PC-9 (cell line): ENCODE results near the gene NAT8L. TPM values are rescaled to one million over a fixed set of nuclear protein-coding genes. Genes with fewer than 3 reads are reported as not detected.

Source experiments
- BruUV-seq: library from RNA; stranded (reverse); fragments of 400-500 nt; replicated peaks from 2 replicates; lab custom pipeline; 2021; lab: Mats Ljungman, UMichigan
- CTCF ChIA-PET: fragments of 300-600 bp; sonication (Branson Sonifier 250); formaldehyde crosslinking; loops from one replicate; lab custom pipeline; 2022; ENCODE audit warnings: antibody characterized with exemption; lab: Charles Lee
- POLR2A ChIA-PET: fragments of 300-600 bp; sonication (Branson Sonifier 250); formaldehyde crosslinking; loops from one replicate; lab custom pipeline; 2022; ENCODE audit warnings: antibody characterized with exemption; ENCODE audit not compliant: unreplicated experiment; lab: Charles Lee
- DNase-seq, 2 experiments: peaks; one replicate each; pipeline versions ENCODE4 v3.0.0 to v3.0.0-alpha.2; 2015 to 2022; ENCODE audit warnings: mixed read lengths in 1 of 2
- H2AFZ ChIP-seq: fragments of 200-600 bp; sonication (generic); 2 replicates; pipeline ENCODE4 v1.8.1; 2017; ENCODE audit warnings: antibody characterized with exemption
- H3F3A ChIP-seq: fragments of 200-600 bp; sonication (generic); 2 replicates; pipeline ENCODE4 v1.8.1; 2017; ENCODE audit warnings: antibody characterized with exemption, mild to moderate bottlenecking, low read depth; ENCODE audit not compliant: insufficient read depth
- H3K27ac ChIP-seq: fragments of 200-600 bp; sonication (generic); 2 replicates; pipeline ENCODE4 v1.6.1; 2016; ENCODE audit warnings: mixed run types
- H3K27me3 ChIP-seq: fragments of 200-600 bp; sonication (generic); 2 replicates; pipeline ENCODE4 v1.6.1; 2016; ENCODE audit warnings: low read depth, mixed run types; ENCODE audit not compliant: insufficient read depth
- H3K36me3 ChIP-seq: fragments of 200-600 bp; sonication (generic); 2 replicates; pipeline ENCODE4 v1.6.1; 2016; ENCODE audit warnings: low read depth, mixed run types
- H3K4me1 ChIP-seq: fragments of 200-600 bp; sonication (generic); replicated peaks from 2 replicates; pipeline ENCODE4 v1.6.1; 2016; ENCODE audit warnings: mixed run types; ENCODE audit not compliant: insufficient read depth
- H3K4me2 ChIP-seq: fragments of 200-600 bp; sonication (generic); 2 replicates; pipeline ENCODE4 v1.6.1; 2017; ENCODE audit warnings: mixed run types
- H3K4me3 ChIP-seq: fragments of 200-600 bp; sonication (generic); 2 replicates; pipeline ENCODE4 v1.6.1; 2016; ENCODE audit warnings: mixed run types
- H3K79me2 ChIP-seq: fragments of 200-600 bp; sonication (generic); 2 replicates; pipeline ENCODE4 v1.6.1; 2017; ENCODE audit warnings: low read depth, mixed run types
- H3K9me2 ChIP-seq: fragments of 200-600 bp; sonication (generic); 2 replicates; pipeline ENCODE4 v1.8.1; 2017; ENCODE audit warnings: mild to moderate bottlenecking; ENCODE audit not compliant: insufficient read depth
- H3K9me3 ChIP-seq: fragments of 200-600 bp; sonication (generic); 2 replicates; pipeline ENCODE4 v1.8.1; 2016; ENCODE audit warnings: low read depth; ENCODE audit not compliant: insufficient read depth
- H4K20me1 ChIP-seq: fragments of 200-600 bp; sonication (generic); 2 replicates; pipeline ENCODE4 v1.8.1; 2017; ENCODE audit not compliant: insufficient read depth
- CTCF ChIP-seq: fragments of 200-600 bp; sonication (generic); conservative IDR thresholded peaks from 2 replicates; pipeline ENCODE4 v1.6.1; 2017; ENCODE audit warnings: mixed run types, antibody characterized with exemption, mild to moderate bottlenecking, moderate library complexity
- EZH2 ChIP-seq: fragments of 200-600 bp; sonication (generic); IDR thresholded peaks from 2 replicates; pipeline ENCODE4 v1.8.0; 2017; ENCODE audit warnings: antibody characterized with exemption, low read depth
- intact Hi-C: fragments of 100-400 bp; cut with micrococcal nuclease; formaldehyde crosslinking; loops from one replicate; pipeline ENCODE4 v1.10.0; 2022; ENCODE audit not compliant: unreplicated experiment
- total RNA-seq: library from RNA; stranded (reverse); gene quantifications from 2 replicates; pipeline ENCODE4 v1.2.3, GENCODE V29; 2021

Gene NAT8L
- total RNA-seq, 1 experiment from 2014 or later, result 2.1 TPM

GRCh38 chr4:2047781-2048581, 11.1 kb upstream of the NAT8L start:
- Histone ChIP-seq H3K79me2 (no peaks in the 10 kb centered on the region), H3K4me1 (peaks cover 24% of the 10 kb centered on the region), H3K4me2 (peak overlapping the region; percentile 27; the same call in 1 of the 2 replicates), H3K27me3 (no peaks in the 10 kb centered on the region), H3K27ac (peak overlapping the region; percentile 69), H4K20me1 (peaks cover 1% of the 10 kb centered on the region; the same call in 1 of the 2 replicates), H3K9me3 (no peaks in the 10 kb centered on the region), H3K36me3 (no peaks in the 10 kb centered on the region), H2AFZ (no peak overlapping the region), H3K4me3 (no peak overlapping the region), H3K9me2 (no peaks in the 10 kb centered on the region), H3F3A (peaks cover 20% of the 10 kb centered on the region; the same call in 1 of the 2 replicates)
- no peak for DNase-seq
- no TSS peak for BruUV-seq
- POLR2A ChIA-PET, result no interaction called here
- no peak for TF ChIP-seq CTCF
- TF ChIP-seq EZH2, result no peak
- CTCF ChIA-PET, result no interaction called here
- intact Hi-C loops, result loop anchor here (10.0 kb wide), 1 partner anchor 47 kb away; no protein-coding TSS in a partner anchor

- ChIA-PET POLR2A (interaction anchor here (0.6 kb wide), 1 partner anchor 45 kb away, joined by 3 read pairs; no protein-coding TSS in a partner anchor), CTCF (no interaction called here)
- Histone ChIP-seq H3K9me2 (no peaks in the 10 kb centered on the region), H3K27ac (peak overlapping the region; percentile 69), H3K36me3 (no peaks in the 10 kb centered on the region), H3K9me3 (no peaks in the 10 kb centered on the region), H3K4me2 (peak overlapping the region; percentile 27), H4K20me1 (no peaks in the 10 kb centered on the region), H3K79me2 (no peaks in the 10 kb centered on the region), H3K4me1 (peaks cover 24% of the 10 kb centered on the region), H3F3A (peaks cover 20% of the 10 kb centered on the region; the same call in 1 of the 2 replicates), H3K27me3 (no peaks in the 10 kb centered on the region), H3K4me3 (no peak overlapping the region), H2AFZ (no peak overlapping the region)
- TF ChIP-seq CTCF (no peak), EZH2 (no peak)
- peak; percentile 56 to 83 for DNase-seq
- BruUV-seq, result no TSS peak
- intact Hi-C loops, result loop anchor here (10.0 kb wide), 1 partner anchor 46 kb away; no protein-coding TSS in a partner anchor
These were observed 10.3 kb upstream of the NAT8L start for GRCh38 chr4:2048831-2049230.

- no peak overlapping the region for H3K4me3 ChIP-seq
- no peak for DNase-seq
- H3K27me3 ChIP-seq, result no peaks in the 10 kb centered on the region
- H3K27ac ChIP-seq, result no peak overlapping the region
- H3K36me3 ChIP-seq, result no peaks in the 10 kb centered on the region
- ChIA-PET POLR2A (interaction anchor here (0.6 kb wide), 1 partner anchor 44 kb away, joined by 3 read pairs; no protein-coding TSS in a partner anchor), CTCF (no interaction called here)
- no TSS peak for BruUV-seq
- no peak for TF ChIP-seq EZH2
- no peak for TF ChIP-seq CTCF
- H3K79me2 ChIP-seq, result no peaks in the 10 kb centered on the region
- no peaks in the 10 kb centered on the region for H3K9me3 ChIP-seq
- intact Hi-C loops, result loop anchor here (10.0 kb wide), 1 partner anchor 45 kb away; no protein-coding TSS in a partner anchor
- H4K20me1 ChIP-seq, result no peaks in the 10 kb centered on the region
- no peak overlapping the region for H3K4me2 ChIP-seq
- H3F3A ChIP-seq, result peaks cover 20% of the 10 kb centered on the region; the same call in 1 of the 2 replicates
- no peaks in the 10 kb centered on the region for H3K9me2 ChIP-seq
- peaks cover 24% of the 10 kb centered on the region for H3K4me1 ChIP-seq
- no peak overlapping the region for H2AFZ ChIP-seq
These were observed 9.7 kb upstream of the NAT8L start for GRCh38 chr4:2049381-2049780.
